Caco-2 (cell line): Measurements from ENCODE around the gene GPR21. TPM values are rescaled to one million over a fixed set of nuclear protein-coding genes. Genes with fewer than 3 reads are reported as not detected.

Experiments
- BruUV-seq: library from RNA; stranded (reverse); fragments of 400-500 nt; replicated peaks from 2 replicates; lab custom pipeline; 2021; lab: Mats Ljungman, UMichigan
- CTCF ChIA-PET: fragments of 300-600 bp; sonication (Branson Sonifier 250); formaldehyde crosslinking; loops from one replicate; lab custom pipeline; 2022; ENCODE audit warnings: antibody characterized with exemption; lab: Charles Lee
- POLR2A ChIA-PET: fragments of 300-600 bp; sonication (Branson Sonifier 250); formaldehyde crosslinking; loops from one replicate; lab custom pipeline; 2022; ENCODE audit warnings: antibody characterized with exemption; lab: Charles Lee
- DNase-seq, 2 experiments: peaks; one replicate each; pipeline versions ENCODE4 v3.0.0 to v3.0.0-alpha.2; 2020 to 2022
- H3K27me3 ChIP-seq: replicated peaks from 2 replicates; pipeline ENCODE4 v1.6.0; 2011; ENCODE audit warnings: low read length; ENCODE audit not compliant: control insufficient read depth, insufficient read depth
- H3K36me3 ChIP-seq: 2 replicates; pipeline ENCODE4 v1.5.1; 2011; ENCODE audit warnings: low read length; ENCODE audit not compliant: control insufficient read depth, insufficient read depth
- H3K4me1 ChIP-seq: fragments of 250-450 bp; sonication (Bioruptor Pico); 2 replicates; pipeline ENCODE4 v1.5.1; 2020; ENCODE audit warnings: mild to moderate bottlenecking
- H3K4me3 ChIP-seq: 2 replicates; pipeline ENCODE4 v1.5.1; 2011; ENCODE audit warnings: low read depth, mild to moderate bottlenecking, control low read depth, low read length
- H3K9me3 ChIP-seq: fragments of 250-450 bp; sonication (Bioruptor Pico); 2 replicates; pipeline ENCODE4 v1.5.1; 2020; ENCODE audit warnings: mild to moderate bottlenecking, moderate library complexity
- H3K27ac Mint-ChIP-seq: one replicate; pipeline ENCODE4 v1.8.0; 2022; ENCODE audit warnings: mixed read lengths; ENCODE audit not compliant: unreplicated experiment
- H3K27me3 Mint-ChIP-seq: one replicate; pipeline ENCODE4 v1.8.0; 2022; ENCODE audit warnings: mixed read lengths; ENCODE audit not compliant: insufficient read depth, unreplicated experiment
- H3K36me3 Mint-ChIP-seq: one replicate; pipeline ENCODE4 v1.8.0; 2022; ENCODE audit warnings: mild to moderate bottlenecking, mixed read lengths; ENCODE audit not compliant: insufficient read depth, unreplicated experiment
- H3K4me1 Mint-ChIP-seq: one replicate; pipeline ENCODE4 v1.8.0; 2022; ENCODE audit warnings: low read depth, mixed read lengths; ENCODE audit not compliant: unreplicated experiment
- H3K4me3 Mint-ChIP-seq: one replicate; pipeline ENCODE4 v1.8.0; 2022; ENCODE audit warnings: mild to moderate bottlenecking, moderate library complexity, mixed read lengths; ENCODE audit not compliant: unreplicated experiment
- H3K9me3 Mint-ChIP-seq: one replicate; pipeline ENCODE4 v1.8.0; 2022; ENCODE audit warnings: mixed read lengths; ENCODE audit not compliant: unreplicated experiment
- CTCF ChIP-seq, 2 experiments: fragments of 200-600 bp in 1 of 2; IDR thresholded peaks; 1 replicate in 1 of 2; 2 replicates in 1 of 2; pipeline versions ENCODE4 v1.5.1 to v1.8.0; 2011 to 2022; ENCODE audit warnings: antibody characterized with exemption in 1 of 2, control low read depth in 1 of 2, inconsistent platforms in 1 of 2, low read depth in 1 of 2, low read length in 1 of 2, mild to moderate bottlenecking in 1 of 2, moderate library complexity in 1 of 2; ENCODE audit not compliant: insufficient read depth in 1 of 2, severe bottlenecking in 1 of 2, unreplicated experiment in 1 of 2
- intact Hi-C: fragments of 100-400 bp; cut with micrococcal nuclease; formaldehyde crosslinking; loops from one replicate; pipeline ENCODE4 v1.10.0; 2022; ENCODE audit not compliant: unreplicated experiment
- total RNA-seq: library from RNA; stranded (reverse); gene quantifications from 2 replicates; pipeline ENCODE4 v1.2.3, GENCODE V29; 2022

The GPR21 gene
- total RNA-seq, 1 experiment from 2014 or later: 2.0 TPM

DNA sequence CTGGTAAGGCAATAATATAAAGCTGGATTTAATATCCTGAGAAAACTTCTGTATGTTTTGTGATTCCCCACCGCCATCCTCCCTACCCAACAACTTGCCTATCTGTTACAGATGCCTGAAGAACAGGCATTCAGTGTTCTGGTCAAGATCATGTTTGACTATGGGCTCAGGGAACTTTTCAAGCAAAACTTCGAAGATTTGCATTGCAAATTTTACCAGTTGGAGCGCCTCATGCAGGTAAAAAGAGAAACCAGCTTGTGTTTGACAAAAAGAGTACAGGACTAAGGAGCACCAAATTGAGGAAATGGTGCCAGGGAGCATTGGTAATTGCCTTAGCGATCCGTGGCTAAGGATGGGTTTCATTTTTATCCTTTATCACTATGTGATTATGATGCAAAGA, 40.0 kb downstream of the GPR21 start:
- intact Hi-C loops: no loop called here
- no peak for TF ChIP-seq CTCF (IDR thresholded peaks at IDR 0.05; ENCODE audit: insufficient read depth in 1 of 2, low read depth in 1 of 2, low read length in 1 of 2, severe bottlenecking in 1 of 2, unreplicated experiment in 1 of 2)
- ChIA-PET POLR2A (no interaction called here), CTCF (no interaction called here)
- Mint-ChIP-seq H3K9me3 (no peaks in the 10 kb centered on the region), H3K4me3 (no peak overlapping the region), H3K27ac (no peak overlapping the region), H3K36me3 (peaks cover 54% of the 10 kb centered on the region), H3K27me3 (no peaks in the 10 kb centered on the region), H3K4me1 (no peaks in the 10 kb centered on the region)
- no peaks in the 10 kb centered on the region for H3K27me3 ChIP-seq
- H3K4me1 ChIP-seq: no peaks in the 10 kb centered on the region
- no peak for DNase-seq
- no TSS peak for BruUV-seq
- no peaks in the 10 kb centered on the region for H3K9me3 ChIP-seq
- H3K36me3 ChIP-seq: peaks cover 1% of the 10 kb centered on the region
- no peak overlapping the region for H3K4me3 ChIP-seq

DNA sequence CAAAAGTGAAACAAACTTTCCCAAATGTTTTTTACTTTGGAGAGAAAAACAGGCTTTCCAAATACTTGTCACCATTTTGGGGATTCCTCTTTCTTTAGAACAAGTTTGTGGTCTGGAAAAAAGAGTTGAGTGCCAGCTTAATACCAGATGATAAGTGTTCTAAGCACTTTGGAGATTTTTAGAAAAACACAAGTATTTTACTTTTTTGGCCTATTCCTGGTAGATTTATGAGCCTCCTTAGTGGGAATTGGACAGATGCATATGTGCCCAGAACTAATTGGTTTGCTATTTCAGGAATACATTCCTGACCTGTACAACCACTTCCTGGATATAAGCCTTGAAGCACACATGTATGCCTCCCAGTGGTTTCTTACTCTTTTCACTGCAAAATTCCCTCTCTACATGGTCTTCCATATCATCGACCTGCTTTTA, 40.5 kb downstream of the GPR21 start:
- Histone ChIP-seq H3K27me3 (no peaks in the 10 kb centered on the region), H3K9me3 (no peaks in the 10 kb centered on the region), H3K4me1 (no peaks in the 10 kb centered on the region), H3K36me3 (peaks cover 1% of the 10 kb centered on the region), H3K4me3 (no peak overlapping the region)
- intact Hi-C loops: no loop called here
- no peaks in the 10 kb centered on the region for H3K9me3 Mint-ChIP-seq
- H3K4me3 Mint-ChIP-seq: no peak overlapping the region
- ChIA-PET CTCF (no interaction called here), POLR2A (no interaction called here)
- H3K36me3 Mint-ChIP-seq: peaks cover 57% of the 10 kb centered on the region
- H3K4me1 Mint-ChIP-seq: no peaks in the 10 kb centered on the region
- no peak for TF ChIP-seq CTCF (IDR thresholded peaks at IDR 0.05; ENCODE audit: insufficient read depth in 1 of 2, low read depth in 1 of 2, low read length in 1 of 2, severe bottlenecking in 1 of 2, unreplicated experiment in 1 of 2)
- H3K27ac Mint-ChIP-seq: no peak overlapping the region
- DNase-seq: no peak
- no peaks in the 10 kb centered on the region for H3K27me3 Mint-ChIP-seq
- BruUV-seq: no TSS peak

GRCh38 chr9:123074628-123075027, 41.2 kb downstream of the GPR21 start:
- intact Hi-C loops: no loop called here
- BruUV-seq: no TSS peak
- Mint-ChIP-seq H3K36me3 (peaks cover 57% of the 10 kb centered on the region), H3K27me3 (no peaks in the 10 kb centered on the region), H3K9me3 (no peaks in the 10 kb centered on the region), H3K27ac (no peak overlapping the region), H3K4me3 (no peak overlapping the region), H3K4me1 (no peaks in the 10 kb centered on the region)
- ChIA-PET CTCF (no interaction called here), POLR2A (no interaction called here)
- Histone ChIP-seq H3K4me1 (no peaks in the 10 kb centered on the region), H3K27me3 (no peaks in the 10 kb centered on the region), H3K4me3 (no peak overlapping the region), H3K9me3 (no peaks in the 10 kb centered on the region), H3K36me3 (no peaks in the 10 kb centered on the region; the same call in none of the 2 replicates)
- no peak for TF ChIP-seq CTCF (IDR thresholded peaks at IDR 0.05; ENCODE audit: insufficient read depth in 1 of 2, low read depth in 1 of 2, low read length in 1 of 2, severe bottlenecking in 1 of 2, unreplicated experiment in 1 of 2)
- no peak for DNase-seq
